Right cardiac atrium (tissue), 5 donors: Measurements from ENCODE around the gene RCE1. TPM values are rescaled to one million over a fixed set of nuclear protein-coding genes. Genes with fewer than 3 reads are reported as not detected.

Experiments
- ATAC-seq, 2 donors: fragments of 200-7000 bp; cut with Tn5 transposase; one replicate each; pipeline versions ENCODE4 v1.8.0 to v1.9.1; 2020; ENCODE audit warnings: moderate library complexity in 2 of 2, mild to moderate bottlenecking in 1 of 2
- DNase-seq, 3 donors: peaks; one replicate each; pipeline ENCODE4 v3.0.0-alpha.2; 2020
- H3K27ac ChIP-seq: one replicate; pipeline ENCODE4 v1.5.1; 2013; ENCODE audit warnings: mild to moderate bottlenecking, low read length, control low read depth, moderate library complexity
- H3K27me3 ChIP-seq: one replicate; pipeline ENCODE4 v1.6.1; 2013; ENCODE audit not compliant: control insufficient read depth, insufficient read depth
- H3K4me1 ChIP-seq: one replicate; pipeline ENCODE4 v1.6.1; 2013; ENCODE audit warnings: low read length; ENCODE audit not compliant: control insufficient read depth, insufficient read depth
- H3K4me3 ChIP-seq: one replicate; pipeline ENCODE4 v1.5.1; 2013; ENCODE audit warnings: low read length, control low read depth
- H3K9me3 ChIP-seq: one replicate; pipeline ENCODE4 v1.6.1; 2013; ENCODE audit warnings: low read length; ENCODE audit not compliant: control insufficient read depth
- WGBS: extraction: QIAGEN DNeasy Blood & Tissue Kit; methylation state at CpG from one replicate; pipeline ENCODE4 v1.1.7; 2013; 5-methylcytosine and 5-hydroxymethylcytosine counted together
- intact Hi-C, 4 donors: fragments of 100-400 bp; cut with DNase I; formaldehyde crosslinking; loops; one replicate each; pipeline versions ENCODE4 v1.11.0 to v1.14.0; 2022 to 2023
- polyA plus RNA-seq: library from polyadenylated mRNA; stranded (reverse); fragments of 200-250 nt; gene quantifications from one replicate; pipeline ENCODE4 v1.2.3, GENCODE V29; 2013
- total RNA-seq, 4 donors: library from RNA; stranded (reverse); fragmentation: NEBNext Ultra II Directional; extraction: Animal tissue kit (Norgen Biotek cat#: 25700); gene quantifications; one replicate each; pipeline ENCODE4 v1.2.1, GENCODE V29; 2021
- donor health status: healthy with polysubstance abuse.
- donor health status: DM: no; HTN: yes; CAD: no.
- donor health status: DM: no; HTN: no; CAD: no.
- donor health status: DM: no; HTN: yes; CAD: no; lungs with severe emphysema.
- donor health status: DM: yes; HTN: yes; CAD: no.

Gene RCE1
- total and polyA plus RNA-seq, 5 donors = 4.8 to 9.4 (median 6.4) TPM

DNA sequence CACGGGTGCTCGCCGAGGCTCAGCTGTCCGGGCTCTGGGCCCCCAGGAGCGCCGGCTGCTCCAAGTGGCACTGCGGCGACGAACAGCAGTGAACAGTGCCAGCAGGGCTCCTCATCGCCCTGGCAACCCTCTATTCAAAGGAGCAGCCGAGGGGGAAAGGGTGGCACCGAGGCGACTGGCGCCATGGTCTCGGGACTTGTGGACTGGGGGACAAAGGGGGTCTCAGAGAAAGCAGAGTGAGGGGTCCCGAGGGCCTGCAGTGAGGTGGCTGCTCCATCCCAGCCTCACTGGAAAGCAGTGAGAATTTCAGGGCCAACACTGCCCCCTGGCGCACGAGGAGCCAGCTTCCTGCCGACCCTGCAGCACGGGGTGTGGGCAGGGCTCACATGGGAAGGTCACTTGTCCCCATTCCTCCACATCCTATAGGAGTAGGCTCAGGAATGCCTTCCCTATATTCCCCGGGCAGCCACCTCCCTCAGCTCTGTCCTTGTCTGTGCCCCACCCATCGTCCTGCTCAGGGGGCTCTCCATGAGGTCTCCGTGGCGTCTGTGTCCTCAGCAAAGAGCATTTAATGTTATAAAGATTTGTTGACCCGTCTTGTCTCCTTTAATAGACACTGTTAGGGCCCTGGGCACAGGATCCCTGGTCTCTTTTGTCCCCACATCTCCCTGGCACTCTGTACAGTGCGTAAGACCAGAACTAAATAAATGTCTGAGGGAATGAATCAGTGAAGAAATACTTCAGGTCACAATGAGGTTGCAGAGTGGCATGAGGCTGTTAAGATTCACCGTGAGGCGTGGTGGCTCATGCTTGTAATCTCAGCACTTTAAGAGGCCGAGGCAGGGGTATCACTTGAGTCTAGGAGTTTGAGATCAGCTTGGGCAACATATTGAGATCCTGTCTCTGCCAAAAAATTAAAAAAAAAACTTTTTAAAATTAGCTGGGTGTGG is 40.0 kb downstream of the RCE1 start:
- no peak overlapping the region for H3K27ac ChIP-seq
- intact Hi-C loops = no loop called here
- peak; percentile 50 to 69 for ATAC-seq
- 47% methylated on average over 29 of the region's 29 CpGs for WGBS
- H3K4me1 ChIP-seq = no peaks in the 10 kb centered on the region
- H3K27me3 ChIP-seq = no peaks in the 10 kb centered on the region
- no peaks in the 10 kb centered on the region for H3K9me3 ChIP-seq
- peak; percentile 58 to 84 (median 76) for DNase-seq
- no peak overlapping the region for H3K4me3 ChIP-seq

GRCh38 chr11:66884443-66884842 is 41.2 kb downstream of the RCE1 start:
- Histone ChIP-seq H3K27ac (no peak overlapping the region), H3K9me3 (no peaks in the 10 kb centered on the region), H3K4me1 (no peaks in the 10 kb centered on the region), H3K27me3 (no peaks in the 10 kb centered on the region), H3K4me3 (no peak overlapping the region)
- no peak for ATAC-seq
- intact Hi-C loops = no loop called here
- no peak for DNase-seq
- 97% methylated on average over 4 of the region's 4 CpGs for whole genome bisulfite sequencing

DNA sequence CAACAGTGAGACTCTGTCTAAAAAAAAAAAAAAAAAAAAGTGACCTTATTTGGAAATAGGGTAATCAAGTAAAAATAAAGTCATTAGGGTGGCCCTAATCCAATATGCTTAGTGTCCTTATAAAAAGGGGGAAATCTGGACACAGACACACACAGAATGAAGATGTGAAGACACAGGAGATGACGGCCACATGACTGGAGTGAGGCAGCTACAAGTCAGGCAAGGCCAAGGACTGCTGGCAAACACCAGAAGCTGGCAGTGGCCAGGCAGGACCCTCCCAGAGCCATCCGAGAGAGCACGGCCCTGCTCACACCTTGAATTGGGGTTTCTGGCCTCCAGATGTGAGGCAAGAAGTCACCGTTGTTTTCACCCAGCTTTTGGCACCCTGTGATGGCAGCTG is 42.2 kb downstream of the RCE1 start:
- Histone ChIP-seq H3K4me3 (no peak overlapping the region), H3K27me3 (no peaks in the 10 kb centered on the region), H3K9me3 (no peaks in the 10 kb centered on the region), H3K27ac (no peak overlapping the region), H3K4me1 (no peaks in the 10 kb centered on the region)
- ATAC-seq (no peak), DNase-seq (peak in 1 of 3 donors; percentile 31)
- intact Hi-C loops = no loop called here
- 87% methylated on average over 4 of the region's 4 CpGs for WGBS

- Histone ChIP-seq H3K4me3 (no peak overlapping the region), H3K4me1 (no peaks in the 10 kb centered on the region), H3K9me3 (no peaks in the 10 kb centered on the region), H3K27ac (no peak overlapping the region), H3K27me3 (no peaks in the 10 kb centered on the region)
- WGBS = 66% methylated on average over 11 of the region's 11 CpGs
- DNase-seq = peak in 1 of 3 donors; percentile 27
- ATAC-seq = no peak
- intact Hi-C loops = no loop called here
These were observed 42.8 kb downstream of the RCE1 start for GRCh38 chr11:66885950-66886440.

DNA sequence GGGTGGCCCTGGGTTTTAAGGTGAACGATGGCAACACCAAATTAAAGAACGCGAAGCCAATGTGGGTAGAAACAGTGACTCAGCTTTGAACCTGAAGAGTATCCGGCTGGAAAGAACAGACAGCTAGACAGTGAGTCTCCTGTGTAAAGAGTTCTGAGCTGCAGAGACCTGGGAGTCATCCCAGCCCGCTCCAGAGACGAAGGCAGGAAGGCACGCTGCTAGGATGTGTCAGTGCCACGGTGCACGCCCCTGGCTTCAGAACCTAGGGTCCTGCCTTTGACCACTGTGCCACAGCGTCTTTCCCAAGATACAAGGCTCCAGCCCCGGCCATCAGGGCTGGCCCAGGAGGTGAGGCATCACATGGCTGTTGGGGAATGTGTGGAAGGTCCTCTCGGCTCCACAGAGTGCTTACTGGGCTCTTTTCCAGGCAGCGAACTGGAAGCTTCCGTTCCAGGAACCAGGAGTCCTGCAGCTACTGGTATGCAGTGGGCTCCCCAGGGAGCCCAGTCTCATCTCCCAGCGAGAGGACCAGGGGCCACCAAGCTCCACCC is 43.5 kb downstream of the RCE1 start:
- H3K27ac ChIP-seq = no peak overlapping the region
- no peaks in the 10 kb centered on the region for H3K9me3 ChIP-seq
- H3K27me3 ChIP-seq = no peaks in the 10 kb centered on the region
- no peaks in the 10 kb centered on the region for H3K4me1 ChIP-seq
- DNase-seq (peak in 2 of 3 donors; percentile 42 to 64), ATAC-seq (peak; percentile 31 to 52)
- H3K4me3 ChIP-seq = no peak overlapping the region
- 67% methylated on average over 15 of the region's 15 CpGs for WGBS
- intact Hi-C loops = no loop called here

DNA sequence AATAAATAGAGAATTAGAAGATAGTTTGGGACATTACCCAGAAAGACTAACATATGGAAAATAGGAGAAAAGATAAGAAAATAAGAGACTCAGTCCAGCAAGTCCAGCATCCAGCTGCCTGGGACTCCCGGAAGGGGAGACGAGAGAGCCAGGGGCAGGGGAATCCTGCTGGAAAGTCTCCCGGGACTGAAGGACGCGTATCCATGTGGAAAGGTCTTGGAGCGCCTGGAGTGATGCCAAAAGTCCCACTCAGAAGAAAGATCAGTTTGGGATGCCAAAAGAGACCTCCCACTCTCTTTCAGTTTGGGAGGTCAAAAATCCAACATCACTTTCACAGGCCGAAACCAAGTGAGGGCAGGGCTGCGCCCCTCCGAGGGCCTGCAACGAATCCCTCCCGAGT is 44.3 kb downstream of the RCE1 start:
- Histone ChIP-seq H3K27ac (no peak overlapping the region), H3K9me3 (no peaks in the 10 kb centered on the region), H3K4me3 (no peak overlapping the region), H3K27me3 (no peaks in the 10 kb centered on the region), H3K4me1 (no peaks in the 10 kb centered on the region)
- no peak for ATAC-seq
- DNase-seq = peak in 1 of 3 donors; percentile 25
- intact Hi-C loops = no loop called here
- 63% methylated on average over 11 of the region's 11 CpGs for WGBS

DNA sequence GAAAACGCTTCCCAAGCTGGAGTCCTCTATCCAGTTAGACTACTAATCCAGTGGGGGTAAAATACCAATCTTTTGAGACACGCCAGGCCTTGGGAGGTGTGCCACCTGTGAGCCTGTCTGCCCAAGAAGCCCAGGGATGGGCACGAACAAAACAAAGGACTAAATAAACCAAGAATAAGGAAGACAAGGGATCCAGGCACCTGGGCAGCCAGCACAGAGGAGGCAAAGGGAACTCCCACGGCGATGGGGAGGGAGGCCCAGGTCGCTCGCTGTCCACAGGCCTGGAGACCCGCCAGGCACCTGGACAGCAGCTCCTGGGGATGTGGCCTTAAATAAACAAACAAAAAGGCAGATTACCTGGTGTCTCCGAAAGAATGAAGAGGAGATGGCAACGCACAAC is 45.0 kb downstream of the RCE1 start:
- 94% methylated on average over 10 of the region's 10 CpGs for WGBS
- Histone ChIP-seq H3K4me1 (no peaks in the 10 kb centered on the region), H3K27me3 (no peaks in the 10 kb centered on the region), H3K9me3 (no peaks in the 10 kb centered on the region), H3K4me3 (no peak overlapping the region), H3K27ac (no peak overlapping the region)
- intact Hi-C loops = no loop called here
- no peak for DNase-seq
- ATAC-seq = no peak

DNA sequence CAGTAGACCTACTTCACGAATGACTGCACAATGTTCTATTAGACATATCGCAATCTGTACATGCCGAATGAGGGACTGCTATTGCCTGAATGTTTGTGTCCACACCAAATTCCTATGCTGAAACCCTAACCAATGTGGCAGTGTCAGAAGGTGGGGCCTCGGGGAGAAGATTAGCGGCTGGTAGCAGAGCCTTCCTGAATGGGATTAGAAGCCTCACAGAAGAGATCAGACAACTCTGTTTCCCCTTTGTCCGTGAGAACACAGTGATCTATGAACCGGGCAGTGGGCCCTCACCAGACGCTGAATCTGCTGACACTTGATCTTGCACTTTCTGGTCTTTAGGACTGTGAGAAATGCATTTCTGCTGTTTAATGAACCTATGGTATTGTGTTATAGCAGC is 46.7 kb downstream of the RCE1 start:
- intact Hi-C loops = no loop called here
- ATAC-seq (no peak), DNase-seq (no peak)
- Histone ChIP-seq H3K4me3 (no peak overlapping the region), H3K27me3 (no peaks in the 10 kb centered on the region), H3K9me3 (no peaks in the 10 kb centered on the region), H3K4me1 (no peaks in the 10 kb centered on the region), H3K27ac (no peak overlapping the region)
- 76% methylated on average over 8 of the region's 8 CpGs for WGBS

DNA sequence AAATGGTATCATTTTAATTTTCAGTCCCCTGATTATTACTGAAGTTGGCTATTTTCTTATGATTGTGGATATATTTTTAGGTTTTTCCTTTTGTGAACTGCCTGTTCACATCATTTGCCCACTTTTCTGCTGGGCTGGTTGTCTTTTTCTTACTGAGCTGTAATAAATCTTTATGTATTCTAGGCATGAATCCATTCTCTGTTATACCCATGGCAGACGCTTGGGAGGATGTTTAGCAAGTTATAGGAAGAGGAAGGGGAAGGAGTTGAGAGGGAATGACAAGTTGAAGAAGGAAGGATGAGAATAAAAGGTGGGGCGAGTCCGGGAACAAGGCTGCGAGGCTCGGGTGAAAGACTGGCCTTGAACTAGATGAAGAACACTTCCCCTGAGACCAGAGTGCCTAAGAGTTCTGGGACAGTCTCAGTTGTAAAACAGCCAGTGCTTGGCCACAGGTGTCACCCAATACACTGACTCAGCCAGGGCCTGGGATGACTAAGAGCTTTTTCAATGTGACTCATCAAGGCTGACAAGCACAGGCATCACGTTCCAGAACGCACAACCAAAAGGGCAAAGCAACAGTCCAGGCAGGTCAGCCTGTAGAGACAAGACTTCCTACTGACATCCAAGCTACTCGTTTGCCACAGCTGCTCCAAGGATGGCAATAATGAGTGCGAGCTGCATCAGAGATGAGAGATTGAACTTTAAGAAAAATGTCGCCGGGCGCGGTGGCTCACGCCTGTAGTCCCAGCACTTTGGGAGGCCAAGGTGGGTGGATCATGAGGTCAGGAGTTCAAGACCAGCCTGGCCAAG is 48.8 kb downstream of the RCE1 start:
- H3K4me3 ChIP-seq = no peak overlapping the region
- H3K27ac ChIP-seq = no peak overlapping the region
- peak in 1 of 2 donors; percentile 80 for ATAC-seq
- intact Hi-C loops = no loop called here
- H3K4me1 ChIP-seq = no peaks in the 10 kb centered on the region
- 78% methylated on average over 14 of the region's 14 CpGs for WGBS
- no peaks in the 10 kb centered on the region for H3K9me3 ChIP-seq
- no peaks in the 10 kb centered on the region for H3K27me3 ChIP-seq
- DNase-seq = no peak

GRCh38 chr11:66892911-66893310 is 49.7 kb downstream of the RCE1 start:
- Histone ChIP-seq H3K4me3 (no peak overlapping the region), H3K9me3 (no peaks in the 10 kb centered on the region), H3K27me3 (no peaks in the 10 kb centered on the region), H3K4me1 (no peaks in the 10 kb centered on the region), H3K27ac (no peak overlapping the region)
- intact Hi-C loops = no loop called here
- no peak for ATAC-seq
- 45% methylated on average over 6 of the region's 6 CpGs for WGBS
- no peak for DNase-seq

- 85% methylated on average over 2 of the region's 2 CpGs for WGBS
- no peaks in the 10 kb centered on the region for H3K27me3 ChIP-seq
- H3K27ac ChIP-seq = no peak overlapping the region
- H3K9me3 ChIP-seq = no peaks in the 10 kb centered on the region
- intact Hi-C loops = no loop called here
- no peak overlapping the region for H3K4me3 ChIP-seq
- H3K4me1 ChIP-seq = no peaks in the 10 kb centered on the region
- no peak for DNase-seq
- ATAC-seq = no peak
These were observed 50.9 kb downstream of the RCE1 start for GRCh38 chr11:66894141-66894540.
